ENCODE measurements around the gene AXL. TPM values are rescaled to one million over a fixed set of nuclear protein-coding genes. Genes with fewer than 3 reads are reported as not detected.

The AXL gene
- total and polyA plus RNA-seq, 2 donors (not counting 3 experiments of a cell fraction or from before 2014, with no cell fraction given): 86.9 to 172 TPM

DNA sequence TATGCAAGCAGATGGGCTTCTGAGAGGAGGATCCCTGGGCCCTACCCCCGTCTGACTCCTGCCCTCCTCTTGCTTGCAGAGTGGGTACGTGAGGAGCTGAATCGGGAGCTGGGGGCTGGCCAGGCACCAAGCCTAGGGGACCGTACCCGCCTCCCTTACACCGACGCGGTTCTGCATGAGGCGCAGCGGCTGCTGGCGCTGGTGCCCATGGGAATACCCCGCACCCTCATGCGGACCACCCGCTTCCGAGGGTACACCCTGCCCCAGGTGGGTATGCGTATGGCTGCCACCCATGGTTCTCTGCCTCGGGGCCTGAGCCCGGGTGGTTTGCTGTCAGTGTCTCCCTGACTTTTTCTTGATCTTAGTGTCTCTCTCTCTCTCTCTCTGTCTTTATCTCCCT lies 15.7 kb upstream of the AXL start:
- Histone ChIP-seq H3K79me2 (ENCODE audit: control insufficient read depth, insufficient read depth, low read length) (no peaks in the 10 kb centered on the region), H3K9ac (replicated peaks; ENCODE audit: extremely low read depth, insufficient read depth, low read length) (no peak overlapping the region), H3K27ac (ENCODE audit: insufficient read depth, low read depth, low read length) (no peak overlapping the region), H3K9me1 (replicated peaks; ENCODE audit: control insufficient read depth, extremely low read depth, insufficient read depth, low read length) (no peaks in the 10 kb centered on the region), H3K4me3 (replicated peaks in 1 of 3; ENCODE audit: insufficient read depth in 1 of 3, low read depth in 1 of 3, low read length in 3 of 3) (no peak overlapping the region), H3K27me3 (ENCODE audit: control insufficient read depth in 2 of 2, insufficient read depth in 2 of 2, low read length in 2 of 2) (no peaks in the 10 kb centered on the region), H3K4me2 (ENCODE audit: insufficient read depth, low read length) (no peak overlapping the region), H2AFZ (ENCODE audit: low read depth, low read length) (no peak overlapping the region), H3K36me3 (ENCODE audit: control insufficient read depth in 2 of 2, extremely low read depth in 1 of 2, insufficient read depth in 2 of 2, low read length in 2 of 2) (no peaks in the 10 kb centered on the region), H3K9me3 (replicated peaks; ENCODE audit: control insufficient read depth, insufficient read depth, low read length) (no peaks in the 10 kb centered on the region), H3K4me1 (ENCODE audit: control insufficient read depth, extremely low read depth, insufficient read depth, low read length) (no peaks in the 10 kb centered on the region), H4K20me1 (replicated peaks; ENCODE audit: control insufficient read depth, extremely low read depth, insufficient read depth, low read length) (no peaks in the 10 kb centered on the region)
- TF ChIP-seq POLR2AphosphoS5 (IDR thresholded peaks at IDR 0.05; ENCODE audit: insufficient read depth, low read depth, low read length) (no peak), MYC (IDR thresholded peaks at IDR 0.05; ENCODE audit: low read depth, low read length) (no peak), FOS (IDR thresholded peaks at IDR 0.05; ENCODE audit: borderline replicate concordance, insufficient read depth, low read length) (no peak), EZH2 (IDR thresholded peaks at IDR 0.05; ENCODE audit: borderline replicate concordance, low read depth, low read length, severe bottlenecking) (no peak), POLR2A (IDR thresholded peaks at IDR 0.05; ENCODE audit: low read depth, low read length) (no peak)
- TF ChIP-seq, protein P1, sequence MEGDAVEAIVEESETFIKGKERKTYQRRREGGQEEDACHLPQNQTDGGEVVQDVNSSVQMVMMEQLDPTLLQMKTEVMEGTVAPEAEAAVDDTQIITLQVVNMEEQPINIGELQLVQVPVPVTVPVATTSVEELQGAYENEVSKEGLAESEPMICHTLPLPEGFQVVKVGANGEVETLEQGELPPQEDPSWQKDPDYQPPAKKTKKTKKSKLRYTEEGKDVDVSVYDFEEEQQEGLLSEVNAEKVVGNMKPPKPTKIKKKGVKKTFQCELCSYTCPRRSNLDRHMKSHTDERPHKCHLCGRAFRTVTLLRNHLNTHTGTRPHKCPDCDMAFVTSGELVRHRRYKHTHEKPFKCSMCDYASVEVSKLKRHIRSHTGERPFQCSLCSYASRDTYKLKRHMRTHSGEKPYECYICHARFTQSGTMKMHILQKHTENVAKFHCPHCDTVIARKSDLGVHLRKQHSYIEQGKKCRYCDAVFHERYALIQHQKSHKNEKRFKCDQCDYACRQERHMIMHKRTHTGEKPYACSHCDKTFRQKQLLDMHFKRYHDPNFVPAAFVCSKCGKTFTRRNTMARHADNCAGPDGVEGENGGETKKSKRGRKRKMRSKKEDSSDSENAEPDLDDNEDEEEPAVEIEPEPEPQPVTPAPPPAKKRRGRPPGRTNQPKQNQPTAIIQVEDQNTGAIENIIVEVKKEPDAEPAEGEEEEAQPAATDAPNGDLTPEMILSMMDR (IDR thresholded peaks at IDR 0.05; ENCODE audit: extremely low read depth in 1 of 2, insufficient read depth in 1 of 2, low read depth in 1 of 2, low read length in 2 of 2): no peak
- FAIRE-seq (no peak), DNase-seq (ENCODE audit: low read depth, low spot score) (no peak)
- intact Hi-C loops (cut with micrococcal nuclease): no loop called here
- no TSS peak for BruUV-seq (replicated peaks)
- dilution Hi-C loops (cut with MboI; ENCODE audit: extremely low pct_ligation_motif_present, low sequenced_read_pairs): no loop called here
- ChIA-PET CTCF (interaction anchor here (1.1 to 9.1 kb wide), 11 partner anchors 12 to 104 kb away, joined by 3 to 244 read pairs (median 9); partner anchors contain the start of gene HNRNPUL1), POLR2A (interaction anchor here (0.6 kb wide), 1 partner anchor 79 kb away, joined by 7 read pairs; no protein-coding TSS in a partner anchor)

Data from endothelial cell of umbilical vein (primary cell).